GM12892 (cell line): ENCODE data around the gene OR10K1.

Experiments used
- DNase-seq: peaks from one replicate; pipeline ENCODE4 v3.0.0; 2011; ENCODE audit not compliant: insufficient read length
- FAIRE-seq: peaks from 2 replicates; lab custom pipeline; 2011; peaks lifted over from hg19 to GRCh38; lab: Jason Lieb, UNC
- POLR2A ChIP-seq: IDR thresholded peaks from 2 replicates; pipeline ENCODE4 v1.6.1; 2011; ENCODE audit warnings: low read depth, low read length, control low read depth
- POLR2AphosphoS5 ChIP-seq: IDR thresholded peaks from 2 replicates; pipeline ENCODE4 v1.6.1; 2011; ENCODE audit warnings: low read depth, low read length, control low read depth
- TAF1 ChIP-seq: IDR thresholded peaks from 2 replicates; pipeline ENCODE4 v1.6.1; 2011; ENCODE audit warnings: low read depth, mild to moderate bottlenecking, control low read depth, low read length, borderline replicate concordance

The OR10K1 gene

GRCh38 chr1:158471920-158472319, 10.3 kb downstream of the OR10K1 start, which contains the start of gene OR10R2:
OR10R2 (plus strand) TSS chr1:158472220; CDS start chr1:158472326, 106 bp downstream.
- TF ChIP-seq POLR2AphosphoS5 (no peak), POLR2A (no peak), TAF1 (no peak)
- DNase-seq: no peak
- FAIRE-seq: no peak

- DNase-seq: no peak
- TF ChIP-seq POLR2AphosphoS5 (no peak), TAF1 (no peak), POLR2A (no peak)
- FAIRE-seq: no peak
Observed at GRCh38 chr1:158485455-158485854, 23.8 kb downstream of the OR10K1 start.

GRCh38 chr1:158491316-158491715, 29.7 kb downstream of the OR10K1 start:
- FAIRE-seq: no peak
- TF ChIP-seq TAF1: no peak
- no peak for TF ChIP-seq POLR2A
- TF ChIP-seq POLR2AphosphoS5: no peak
- no peak for DNase-seq

- TF ChIP-seq POLR2A: no peak
- no peak for TF ChIP-seq TAF1
- no peak for TF ChIP-seq POLR2AphosphoS5
- DNase-seq (no peak), FAIRE-seq (no peak)
Observed at GRCh38 chr1:158493054-158493453, 31.4 kb downstream of the OR10K1 start.

- TF ChIP-seq POLR2A (no peak), POLR2AphosphoS5 (no peak), TAF1 (no peak)
- DNase-seq (no peak), FAIRE-seq (no peak)
Observed at GRCh38 chr1:158494796-158495195, 33.2 kb downstream of the OR10K1 start.

GRCh38 chr1:158496374-158496773, 34.7 kb downstream of the OR10K1 start:
- FAIRE-seq: no peak
- no peak for DNase-seq
- TF ChIP-seq TAF1: no peak
- TF ChIP-seq POLR2AphosphoS5: no peak
- TF ChIP-seq POLR2A: no peak

GRCh38 chr1:158506369-158506987, 44.8 kb downstream of the OR10K1 start:
- TF ChIP-seq POLR2AphosphoS5 (no peak), TAF1 (no peak), POLR2A (no peak)
- DNase-seq (no peak), FAIRE-seq (peak; percentile 68)

- FAIRE-seq (no peak), DNase-seq (no peak)
- no peak for TF ChIP-seq POLR2AphosphoS5
- TF ChIP-seq TAF1: no peak
- TF ChIP-seq POLR2A: no peak
Observed at GRCh38 chr1:158507511-158507910, 45.9 kb downstream of the OR10K1 start.

GRCh38 chr1:158509471-158510156, 48.0 kb downstream of the OR10K1 start:
- DNase-seq (no peak), FAIRE-seq (no peak)
- no peak for TF ChIP-seq POLR2AphosphoS5
- no peak for TF ChIP-seq POLR2A

GRCh38 chr1:158516966-158517365, 55.3 kb downstream of the OR10K1 start:
- FAIRE-seq (no peak), DNase-seq (no peak)
- no peak for TF ChIP-seq POLR2A
- no peak for TF ChIP-seq TAF1
- TF ChIP-seq POLR2AphosphoS5: no peak
